IMR-90 (cell line): ENCODE data around the gene HS6ST3. TPM values are rescaled to one million over a fixed set of nuclear protein-coding genes. Genes with fewer than 3 reads are reported as not detected.

Source experiments
- ATAC-seq: fragments of 200-7000 bp; cut with Tn5 transposase; 2 replicates; pipeline ENCODE4 v1.9.1; 2020; ENCODE audit warnings: low read depth, mild to moderate bottlenecking, moderate library complexity
- BruUV-seq: library from RNA; stranded (reverse); fragments of 400-500 nt; replicated peaks from 2 replicates; lab custom pipeline; 2021; lab: Mats Ljungman, UMichigan
- CTCF ChIA-PET: fragments of 300-600 bp; formaldehyde crosslinking; extraction: SDS; loops from one replicate; lab custom pipeline; 2021; ENCODE audit warnings: antibody characterized with exemption; lab: Yijun Ruan, JAX
- POLR2A ChIA-PET: fragments of 300-600 bp; sonication (Branson Sonifier 250); formaldehyde crosslinking; loops from one replicate; lab custom pipeline; 2022; ENCODE audit warnings: antibody characterized with exemption; ENCODE audit not compliant: unreplicated experiment; lab: Charles Lee
- DNase-seq: peaks from one replicate; pipeline ENCODE4 v3.0.0; 2013
- H2AFZ ChIP-seq: replicated peaks from 2 replicates; pipeline ENCODE3; 2013; ENCODE audit warnings: low read length, mild to moderate bottlenecking; ENCODE audit not compliant: poor library complexity
- H2AK5ac ChIP-seq: 2 replicates; pipeline ENCODE4 v1.6.1; 2013; ENCODE audit warnings: low read depth, low read length, inconsistent platforms
- H2AK9ac ChIP-seq: replicated peaks from 2 replicates; pipeline ENCODE3; 2013; ENCODE audit warnings: mild to moderate bottlenecking, low read depth, low read length, moderate library complexity; ENCODE audit not compliant: poor library complexity
- H2BK120ac ChIP-seq: 2 replicates; pipeline ENCODE4 v1.6.1; 2013; ENCODE audit warnings: low read depth, low read length, inconsistent platforms
- H2BK15ac ChIP-seq: 3 replicates; pipeline ENCODE4 v1.6.1; 2013; ENCODE audit warnings: low read depth, low read length, inconsistent platforms
- H2BK20ac ChIP-seq: 2 replicates; pipeline ENCODE4 v1.6.1; 2013; ENCODE audit warnings: low read depth, mild to moderate bottlenecking, inconsistent platforms, low read length, moderate library complexity
- H2BK5ac ChIP-seq: 2 replicates; pipeline ENCODE4 v1.6.1; 2013; ENCODE audit warnings: mild to moderate bottlenecking, low read depth, low read length, inconsistent platforms; ENCODE audit not compliant: poor library complexity, severe bottlenecking
- H3K14ac ChIP-seq: replicated peaks from 2 replicates; pipeline ENCODE4 v1.6.1; 2013; ENCODE audit warnings: low read depth, low read length, inconsistent platforms
- H3K18ac ChIP-seq: 2 replicates; pipeline ENCODE4 v1.6.1; 2013; ENCODE audit warnings: low read depth, low read length, control low read depth
- H3K23ac ChIP-seq: 2 replicates; pipeline ENCODE4 v1.6.1; 2013; ENCODE audit warnings: low read depth, low read length, inconsistent platforms
- H3K27ac ChIP-seq: 2 replicates; pipeline ENCODE4 v1.5.1; 2013; ENCODE audit warnings: mild to moderate bottlenecking, control low read depth, low read length; ENCODE audit not compliant: insufficient read depth
- H3K27me3 ChIP-seq: 2 replicates; pipeline ENCODE4 v1.6.1; 2013; ENCODE audit warnings: low read length; ENCODE audit not compliant: control insufficient read depth, insufficient read depth
- H3K36me3 ChIP-seq: 2 replicates; pipeline ENCODE4 v1.6.1; 2013; ENCODE audit warnings: low read length, mixed read lengths; ENCODE audit not compliant: control insufficient read depth, insufficient read depth
- H3K4ac ChIP-seq: 2 replicates; pipeline ENCODE4 v1.6.1; 2013; ENCODE audit warnings: low read depth, low read length, inconsistent platforms
- H3K4me1 ChIP-seq: 2 replicates; pipeline ENCODE4 v1.6.1; 2013; ENCODE audit warnings: low read length, mixed read lengths; ENCODE audit not compliant: control insufficient read depth, insufficient read depth
- H3K4me2 ChIP-seq: 2 replicates; pipeline ENCODE4 v1.6.1; 2013; ENCODE audit warnings: low read depth, mild to moderate bottlenecking, control low read depth, low read length, moderate library complexity
- H3K4me3 ChIP-seq: 2 replicates; pipeline ENCODE4 v1.5.1; 2013; ENCODE audit warnings: low read depth, mild to moderate bottlenecking, control low read depth, low read length, moderate library complexity; ENCODE audit not compliant: insufficient read depth
- H3K56ac ChIP-seq: 2 replicates; pipeline ENCODE4 v1.6.1; 2013; ENCODE audit warnings: low read length, inconsistent platforms; ENCODE audit not compliant: insufficient read depth; ENCODE audit errors: extremely low read depth
- H3K79me1 ChIP-seq, 2 experiments: 2 replicates each; pipeline ENCODE4 v1.6.1; 2013; ENCODE audit warnings: low read length in 2 of 2, inconsistent platforms in 1 of 2, low read depth in 1 of 2
- H3K9ac ChIP-seq: 2 replicates; pipeline ENCODE4 v1.6.1; 2013; ENCODE audit warnings: low read depth, low read length, control low read depth
- H3K9me1 ChIP-seq: 2 replicates; pipeline ENCODE4 v1.6.1; 2013; ENCODE audit warnings: low read length, inconsistent platforms; ENCODE audit not compliant: insufficient read depth
- H3K9me3 ChIP-seq: 2 replicates; pipeline ENCODE4 v1.6.1; 2013; ENCODE audit warnings: low read length; ENCODE audit not compliant: control insufficient read depth, insufficient read depth
- H4K20me1 ChIP-seq: 2 replicates; pipeline ENCODE4 v1.6.1; 2013; ENCODE audit warnings: low read length, inconsistent platforms; ENCODE audit not compliant: insufficient read depth
- H4K5ac ChIP-seq: 2 replicates; pipeline ENCODE4 v1.6.1; 2013; ENCODE audit warnings: mild to moderate bottlenecking, low read depth, low read length, control low read depth
- H4K8ac ChIP-seq, 2 experiments: 2 replicates each; pipeline ENCODE4 v1.6.1; 2013; ENCODE audit warnings: low read depth in 2 of 2, low read length in 2 of 2, control low read depth in 1 of 2, inconsistent platforms in 1 of 2
- H4K91ac ChIP-seq: 2 replicates; pipeline ENCODE4 v1.6.1; 2013; ENCODE audit warnings: low read depth, low read length, inconsistent platforms; ENCODE audit not compliant: insufficient read depth
- BHLHE40 ChIP-seq: fragments of 150-350 bp; IDR thresholded peaks from 2 replicates; pipeline ENCODE4 v1.6.1; 2016; ENCODE audit warnings: mild to moderate bottlenecking, low read depth, low read length
- CEBPB ChIP-seq: IDR thresholded peaks from 2 replicates; pipeline ENCODE4 v1.6.1; 2012; ENCODE audit warnings: low read depth, low read length, improper control_type of control experiment
- CHD1 ChIP-seq: IDR thresholded peaks from 2 replicates; pipeline ENCODE4 v1.6.1; 2012; ENCODE audit warnings: low read depth, low read length, improper control_type of control experiment
- FOS ChIP-seq: fragments of 150-350 bp; IDR thresholded peaks from 2 replicates; pipeline ENCODE4 v1.6.1; 2016; ENCODE audit warnings: low read depth, low read length
- MAFK ChIP-seq: IDR thresholded peaks from 2 replicates; pipeline ENCODE4 v1.6.1; 2012; ENCODE audit warnings: low read depth, low read length, improper control_type of control experiment
- MXI1 ChIP-seq: IDR thresholded peaks from 2 replicates; pipeline ENCODE4 v1.6.1; 2012; ENCODE audit warnings: low read depth, mild to moderate bottlenecking, low read length, moderate library complexity, borderline replicate concordance
- NFE2L2 ChIP-seq: fragments of 150-350 bp; IDR thresholded peaks from 2 replicates; pipeline ENCODE4 v1.6.1; 2016; ENCODE audit warnings: low read depth, mild to moderate bottlenecking, low read length
- RCOR1 ChIP-seq: IDR thresholded peaks from 2 replicates; pipeline ENCODE4 v1.6.1; 2012; ENCODE audit warnings: mild to moderate bottlenecking, low read length, improper control_type of control experiment; ENCODE audit not compliant: insufficient replicate concordance
- RFX5 ChIP-seq: IDR thresholded peaks from 2 replicates; pipeline ENCODE4 v1.8.0; 2012; ENCODE audit warnings: low read depth, mild to moderate bottlenecking, low read length, moderate library complexity
- WGBS, 2 experiments: methylation state at CpG; one replicate each; pipeline versions ENCODE4 v1.1.5 to v1.1.7; 2013; ENCODE audit warnings: missing lambda C conversion rate in 2 of 2; ENCODE audit not compliant: insufficient read length in 1 of 2; ENCODE audit errors: extremely low coverage in 2 of 2; 5-methylcytosine and 5-hydroxymethylcytosine counted together
- dilution Hi-C: fragments of 300-500 bp; cut with HindIII; formaldehyde crosslinking; loops from one replicate; pipeline ENCODE4 v1.14.3; 2018; ENCODE audit warnings: low sequenced_read_pairs; ENCODE audit not compliant: unreplicated experiment
- in situ Hi-C: fragments of 300-500 bp; cut with MboI; formaldehyde crosslinking; loops from 3 replicates; pipeline ENCODE4 v1.14.3; 2019; ENCODE audit warnings: low sequenced_read_pairs, inconsistent platforms, mixed read lengths
- intact Hi-C: fragments of 100-400 bp; cut with micrococcal nuclease; formaldehyde crosslinking; loops from 2 replicates; pipeline ENCODE4 v1.10.0; 2022
- polyA plus RNA-seq, 3 experiments: library from polyadenylated mRNA; depleted of rRNA; stranded (reverse); fragments of >200 nt; gene quantifications; 2 replicates each; pipeline ENCODE4 v1.2.3, GENCODE V29; 2012; ENCODE audit warnings: low replicate concordance in 1 of 3
- total RNA-seq: library from RNA; depleted of rRNA; stranded (reverse); fragments of >200 nt; gene quantifications from 2 replicates; pipeline ENCODE4 v1.2.3, GENCODE V29; 2012
- TF ChIP-seq, protein P1 (sequence below): fragments of 150-350 bp; IDR thresholded peaks from 2 replicates; pipeline ENCODE4 v1.6.1; 2017; ENCODE audit warnings: mild to moderate bottlenecking, antibody characterized with exemption, low read length, low read depth

HS6ST3 gene
- total and polyA plus RNA-seq, 2 of the 4 experiments (the other 2 are of a cell fraction): not detected

DNA sequence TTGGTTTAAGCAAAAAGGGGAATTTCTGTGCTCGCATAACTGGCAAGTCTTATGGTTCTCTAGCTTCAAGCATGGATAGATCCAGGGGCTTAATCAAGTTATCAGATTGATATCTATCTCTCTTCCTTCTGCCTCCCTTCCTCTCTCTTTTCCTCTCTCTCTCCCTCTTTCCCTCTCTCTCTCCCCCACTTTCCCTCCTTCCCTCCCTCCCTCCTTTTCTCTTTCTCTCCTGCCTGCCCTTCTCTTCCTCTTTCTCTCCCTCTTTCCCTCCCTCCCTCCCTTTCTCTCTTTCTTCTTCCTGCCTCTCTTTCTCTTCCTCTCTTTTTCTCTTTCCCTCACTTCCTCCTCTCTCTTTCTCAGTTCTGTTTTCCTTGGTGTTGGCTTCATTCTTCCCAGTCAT lies 195.8 kb downstream of the HS6ST3 start:
- no peak for DNase-seq
- no peak overlapping the region for H2BK5ac ChIP-seq
- no peak overlapping the region for H2AK9ac ChIP-seq
- no peaks in the 10 kb centered on the region for H3K79me1 ChIP-seq
- H4K20me1 ChIP-seq: no peaks in the 10 kb centered on the region
- WGBS, 2 experiments: no CpG with 5 or more reads among the region's 1 CpG
- H4K8ac ChIP-seq: no peak overlapping the region
- no peak overlapping the region for H3K4me3 ChIP-seq
- no peak overlapping the region for H3K4me2 ChIP-seq
- no peaks in the 10 kb centered on the region for H3K27me3 ChIP-seq
- ChIA-PET CTCF (no interaction called here), POLR2A (no interaction called here)
- no peak overlapping the region for H2BK120ac ChIP-seq
- H2BK15ac ChIP-seq: no peak overlapping the region
- H3K36me3 ChIP-seq: no peaks in the 10 kb centered on the region
- TF ChIP-seq RCOR1 (no peak), NFE2L2 (no peak), CHD1 (no peak), BHLHE40 (no peak), MXI1 (no peak), MAFK (no peak), CEBPB (no peak), RFX5 (no peak), FOS (no peak)
- TF ChIP-seq, protein P1, sequence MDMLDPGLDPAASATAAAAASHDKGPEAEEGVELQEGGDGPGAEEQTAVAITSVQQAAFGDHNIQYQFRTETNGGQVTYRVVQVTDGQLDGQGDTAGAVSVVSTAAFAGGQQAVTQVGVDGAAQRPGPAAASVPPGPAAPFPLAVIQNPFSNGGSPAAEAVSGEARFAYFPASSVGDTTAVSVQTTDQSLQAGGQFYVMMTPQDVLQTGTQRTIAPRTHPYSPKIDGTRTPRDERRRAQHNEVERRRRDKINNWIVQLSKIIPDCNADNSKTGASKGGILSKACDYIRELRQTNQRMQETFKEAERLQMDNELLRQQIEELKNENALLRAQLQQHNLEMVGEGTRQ: no peak
- no TSS peak for BruUV-seq
- H3K9me3 ChIP-seq: peaks cover 7% of the 10 kb centered on the region; the same call in 1 of the 2 replicates
- no peak overlapping the region for H3K9ac ChIP-seq
- H3K56ac ChIP-seq: no peak overlapping the region
- dilution Hi-C loops (no loop called here), intact Hi-C loops (no loop called here), in situ Hi-C loops (no loop called here)
- no peak overlapping the region for H3K4ac ChIP-seq
- no peaks in the 10 kb centered on the region for H3K4me1 ChIP-seq
- no peak overlapping the region for H2BK20ac ChIP-seq
- no peak overlapping the region for H3K23ac ChIP-seq
- H4K91ac ChIP-seq: no peak overlapping the region
- no peak overlapping the region for H2AFZ ChIP-seq
- no peaks in the 10 kb centered on the region for H3K9me1 ChIP-seq
- no peak overlapping the region for H4K5ac ChIP-seq
- no peak overlapping the region for H3K18ac ChIP-seq
- H2AK5ac ChIP-seq: no peak overlapping the region
- no peak overlapping the region for H3K27ac ChIP-seq
- ATAC-seq: no peak
- no peak overlapping the region for H3K14ac ChIP-seq
